GM12872 (cell line): ENCODE results near the gene NOL4L.

ENCODE experiments used
- TF ChIP-seq, protein P1 (sequence below): IDR thresholded peaks from 3 replicates; pipeline ENCODE4 v1.5.1; 2011; ENCODE audit warnings: low read depth, mild to moderate bottlenecking, low read length, moderate library complexity; ENCODE audit not compliant: insufficient read depth

NOL4L gene

GRCh38 chr20:32621891-32622584, 36.9 kb upstream of the NOL4L start:
- TF ChIP-seq, protein P1, sequence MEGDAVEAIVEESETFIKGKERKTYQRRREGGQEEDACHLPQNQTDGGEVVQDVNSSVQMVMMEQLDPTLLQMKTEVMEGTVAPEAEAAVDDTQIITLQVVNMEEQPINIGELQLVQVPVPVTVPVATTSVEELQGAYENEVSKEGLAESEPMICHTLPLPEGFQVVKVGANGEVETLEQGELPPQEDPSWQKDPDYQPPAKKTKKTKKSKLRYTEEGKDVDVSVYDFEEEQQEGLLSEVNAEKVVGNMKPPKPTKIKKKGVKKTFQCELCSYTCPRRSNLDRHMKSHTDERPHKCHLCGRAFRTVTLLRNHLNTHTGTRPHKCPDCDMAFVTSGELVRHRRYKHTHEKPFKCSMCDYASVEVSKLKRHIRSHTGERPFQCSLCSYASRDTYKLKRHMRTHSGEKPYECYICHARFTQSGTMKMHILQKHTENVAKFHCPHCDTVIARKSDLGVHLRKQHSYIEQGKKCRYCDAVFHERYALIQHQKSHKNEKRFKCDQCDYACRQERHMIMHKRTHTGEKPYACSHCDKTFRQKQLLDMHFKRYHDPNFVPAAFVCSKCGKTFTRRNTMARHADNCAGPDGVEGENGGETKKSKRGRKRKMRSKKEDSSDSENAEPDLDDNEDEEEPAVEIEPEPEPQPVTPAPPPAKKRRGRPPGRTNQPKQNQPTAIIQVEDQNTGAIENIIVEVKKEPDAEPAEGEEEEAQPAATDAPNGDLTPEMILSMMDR, result no peak

GRCh38 chr20:32621071-32621890, 36.1 kb upstream of the NOL4L start:
- TF ChIP-seq, protein P1, result no peak

- TF ChIP-seq, protein P1, result no peak
These were observed 34.5 kb upstream of the NOL4L start for GRCh38 chr20:32619586-32619985.

- TF ChIP-seq, protein P1, result no peak
These were observed 29.6 kb upstream of the NOL4L start for GRCh38 chr20:32614772-32615171.

GRCh38 chr20:32614303-32614702, 29.2 kb upstream of the NOL4L start:
- TF ChIP-seq, protein P1, result no peak

DNA sequence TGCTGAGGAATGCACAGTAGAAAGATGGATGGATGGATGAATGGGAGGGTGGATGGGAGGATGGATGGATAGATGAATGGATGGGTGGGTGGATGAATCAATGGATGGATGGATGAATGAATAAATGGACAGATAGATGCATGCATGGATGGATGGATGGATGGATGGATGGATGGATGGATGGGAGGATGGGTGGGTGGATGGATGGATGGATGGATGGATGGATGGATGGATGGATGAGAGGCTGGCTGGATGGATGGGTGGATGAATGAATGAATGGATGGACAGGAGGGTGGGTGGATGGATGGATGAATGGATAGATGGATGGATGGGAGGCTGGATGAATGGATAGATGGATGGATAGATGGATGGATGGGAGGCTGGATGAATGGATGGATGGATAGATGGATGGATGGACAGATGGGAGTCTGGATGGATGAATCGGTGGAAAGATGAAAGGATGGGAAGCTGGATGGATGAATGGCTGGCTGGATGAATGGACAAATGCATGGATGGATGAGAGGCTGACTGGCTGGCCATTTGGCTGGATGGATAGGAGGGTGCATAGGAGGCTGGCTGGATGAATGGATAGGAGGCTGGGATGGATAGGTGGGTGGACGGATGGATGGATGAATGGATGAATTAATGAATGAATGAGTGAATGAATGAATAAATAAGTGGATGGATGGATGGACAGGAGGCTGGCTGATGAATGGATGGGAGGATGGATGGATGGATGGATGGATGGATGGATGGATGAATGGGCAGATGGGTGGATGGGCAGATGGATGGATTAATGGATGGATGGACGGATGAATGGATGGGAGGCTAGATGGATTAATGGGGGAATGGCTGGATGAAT, 28.3 kb upstream of the NOL4L start:
- TF ChIP-seq, protein P1, result no peak
